Astrocyte of the spinal cord (primary cell): Measurements from ENCODE around the gene FBP2.
"Not testable (repeated sequence)": the region's sequence is repeated elsewhere in the genome, so short reads cannot be mapped to it uniquely, and the experiment has no call there.

ENCODE experiments used
- DNase-seq: peaks from one replicate; pipeline ENCODE4 v3.0.0; 2011; ENCODE audit warnings: low read depth, low spot score
- H3K4me3 ChIP-seq: 2 replicates; pipeline ENCODE4 v1.5.1; 2011; ENCODE audit warnings: low read depth, mild to moderate bottlenecking, low read length, moderate library complexity
- in situ Hi-C: cut with HindIII; loops from 2 replicates; pipeline ENCODE4 v1.10.0; 2017; ENCODE audit warnings: low sequenced_read_pairs
- TF ChIP-seq, protein P1 (sequence below): IDR thresholded peaks from 2 replicates; pipeline ENCODE4 v1.5.1; 2012; ENCODE audit warnings: low read depth, mild to moderate bottlenecking, low read length, inconsistent platforms

Gene FBP2

GRCh38 chr9:94554439-94555331, 38.9 kb downstream of the FBP2 start, which contains the start of gene PCAT7:
Gene PCAT7, plus strand, starts transcription at chr9:94555083.
- DNase-seq: no peak
- TF ChIP-seq, protein P1, sequence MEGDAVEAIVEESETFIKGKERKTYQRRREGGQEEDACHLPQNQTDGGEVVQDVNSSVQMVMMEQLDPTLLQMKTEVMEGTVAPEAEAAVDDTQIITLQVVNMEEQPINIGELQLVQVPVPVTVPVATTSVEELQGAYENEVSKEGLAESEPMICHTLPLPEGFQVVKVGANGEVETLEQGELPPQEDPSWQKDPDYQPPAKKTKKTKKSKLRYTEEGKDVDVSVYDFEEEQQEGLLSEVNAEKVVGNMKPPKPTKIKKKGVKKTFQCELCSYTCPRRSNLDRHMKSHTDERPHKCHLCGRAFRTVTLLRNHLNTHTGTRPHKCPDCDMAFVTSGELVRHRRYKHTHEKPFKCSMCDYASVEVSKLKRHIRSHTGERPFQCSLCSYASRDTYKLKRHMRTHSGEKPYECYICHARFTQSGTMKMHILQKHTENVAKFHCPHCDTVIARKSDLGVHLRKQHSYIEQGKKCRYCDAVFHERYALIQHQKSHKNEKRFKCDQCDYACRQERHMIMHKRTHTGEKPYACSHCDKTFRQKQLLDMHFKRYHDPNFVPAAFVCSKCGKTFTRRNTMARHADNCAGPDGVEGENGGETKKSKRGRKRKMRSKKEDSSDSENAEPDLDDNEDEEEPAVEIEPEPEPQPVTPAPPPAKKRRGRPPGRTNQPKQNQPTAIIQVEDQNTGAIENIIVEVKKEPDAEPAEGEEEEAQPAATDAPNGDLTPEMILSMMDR: peak; percentile 15
- H3K4me3 ChIP-seq: no peak within 1 kb of the TSS
- in situ Hi-C loops: no loop called here

DNA sequence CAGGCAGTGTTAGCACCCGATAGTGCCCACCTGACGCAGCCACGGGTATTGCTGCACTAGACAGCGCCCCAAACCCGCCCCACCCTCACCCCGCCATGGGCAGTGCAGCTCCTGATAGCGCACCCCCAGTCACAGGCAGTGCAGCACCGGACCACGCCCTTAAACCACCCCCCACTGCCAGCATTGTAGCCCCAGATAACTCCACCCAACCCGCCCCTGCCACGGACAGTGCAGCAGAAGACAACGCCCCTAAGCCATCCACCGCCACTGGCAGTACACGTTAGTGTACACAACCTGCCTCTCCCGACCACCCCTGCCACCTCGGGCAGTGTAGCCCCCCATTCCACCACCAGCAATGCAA, 39.6 kb downstream of the FBP2 start:
- in situ Hi-C loops: no loop called here
- no peak overlapping the region for H3K4me3 ChIP-seq
- DNase-seq: no peak
- TF ChIP-seq, protein P1: no peak

DNA sequence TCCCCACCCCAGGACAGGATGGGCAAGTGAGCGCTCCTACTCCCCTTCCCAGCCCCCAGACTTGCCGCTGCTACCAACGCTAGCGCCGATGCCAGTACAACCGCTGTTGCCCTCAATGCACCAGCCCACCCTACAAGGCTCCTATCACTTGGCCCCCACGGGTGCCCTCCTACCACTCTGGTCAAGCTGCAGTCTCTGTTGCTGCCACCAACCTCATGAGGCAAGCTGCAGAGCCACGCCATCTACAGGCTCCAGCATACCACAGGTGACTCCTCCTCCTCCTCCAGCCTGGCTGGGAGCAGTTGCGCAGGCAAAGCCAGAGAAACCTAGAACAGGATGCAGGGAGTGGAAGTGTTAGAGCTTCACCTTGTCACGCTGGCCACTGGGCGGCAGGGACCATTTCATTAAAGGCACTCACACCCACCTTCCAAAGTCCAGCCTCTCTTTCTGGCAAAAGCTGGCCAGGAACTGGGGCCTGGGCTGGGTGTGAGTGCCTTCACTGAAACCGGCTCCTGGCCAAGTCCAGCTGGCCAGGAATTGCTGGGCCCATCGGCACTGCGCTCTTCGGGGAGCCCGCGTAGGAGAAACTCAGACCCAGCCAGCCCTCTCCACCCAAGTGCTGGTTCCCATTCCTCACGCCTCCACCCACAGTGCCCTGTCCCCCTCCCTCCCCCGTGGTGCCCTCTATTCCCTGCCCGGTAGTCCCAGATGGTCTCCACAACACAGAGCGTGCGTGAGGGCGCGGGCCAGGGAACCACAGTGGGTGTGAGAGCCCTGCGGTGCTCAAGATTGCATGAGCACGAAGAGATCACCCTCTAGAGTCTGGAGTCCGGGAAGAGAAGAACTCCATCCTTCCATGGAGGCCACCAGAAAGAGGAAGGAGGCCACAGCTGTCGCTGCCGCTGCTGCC, 40.3 kb downstream of the FBP2 start:
- TF ChIP-seq, protein P1: no peak
- no peak for DNase-seq
- no peak overlapping the region for H3K4me3 ChIP-seq
- in situ Hi-C loops: no loop called here

- DNase-seq: no peak
- no peak overlapping the region for H3K4me3 ChIP-seq
- in situ Hi-C loops: no loop called here
- TF ChIP-seq, protein P1: no peak
These were observed 47.7 kb downstream of the FBP2 start for GRCh38 chr9:94545940-94546339.

DNA sequence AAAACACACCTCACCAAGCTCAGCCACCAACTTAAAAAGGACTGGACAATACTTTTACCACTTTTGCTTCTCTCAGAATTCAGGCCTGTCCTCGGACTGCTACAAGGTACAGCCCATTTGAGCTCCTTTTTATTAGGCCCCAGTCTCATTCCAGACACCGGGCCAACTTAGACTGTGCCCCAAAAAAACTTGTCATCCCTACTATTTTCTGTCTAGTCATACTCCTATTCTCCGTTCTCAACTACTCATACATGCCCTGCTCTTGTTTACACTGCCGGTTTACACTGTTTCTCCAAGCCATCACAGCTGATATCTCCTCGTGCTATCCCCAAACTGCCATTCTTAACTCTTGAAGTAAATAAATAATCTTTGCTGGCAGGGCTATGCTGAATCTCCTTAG, 49.3 kb downstream of the FBP2 start:
- H3K4me3 ChIP-seq, DNase-seq, in situ Hi-C loops: not testable (repeated sequence)

DNA sequence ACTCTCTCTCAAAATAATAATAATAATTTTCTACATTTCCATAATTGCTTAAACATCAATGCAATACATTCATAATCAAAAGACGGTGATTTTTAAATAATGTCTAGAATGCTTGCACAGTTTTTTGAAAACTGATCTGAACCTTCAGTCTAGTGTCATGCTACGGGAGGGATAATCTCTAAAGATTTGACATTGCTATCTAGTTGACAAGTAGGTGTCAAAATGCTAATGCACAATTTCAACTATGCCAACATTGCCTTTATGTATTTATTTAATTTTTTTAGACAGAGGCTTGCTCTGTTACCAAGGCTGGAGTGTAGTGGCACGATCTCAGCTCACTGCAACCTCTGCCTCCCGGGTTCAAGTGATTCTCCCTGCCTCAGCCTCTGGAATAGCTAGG, 54.7 kb downstream of the FBP2 start:
- no peak for DNase-seq
- in situ Hi-C loops: no loop called here
- TF ChIP-seq, protein P1: no peak

More for the DNA sequence above, 54.7 kb downstream of the FBP2 start:
- no peak overlapping the region for H3K4me3 ChIP-seq
